ENCODE results near the gene TMEM263. TPM values are rescaled to one million over a fixed set of nuclear protein-coding genes. Genes with fewer than 3 reads are reported as not detected.

The TMEM263 gene
- total and polyA plus RNA-seq, 2 of the 8 experiments (the other 6 are each of a cell fraction or from before 2014, with no cell fraction given), result 2.9 to 12.3 TPM

GRCh38 chr12:106962286-106962685 is 6.6 kb downstream of the TMEM263 start:
- Histone ChIP-seq H2BK12ac (ENCODE audit: low read depth, low read length) (no peak overlapping the region), H3K79me1 (ENCODE audit: low read depth, low read length) (no peaks in the 10 kb centered on the region; the same call in 1 of the 2 replicates), H4K20me1 (replicated peaks in 1 of 2; ENCODE audit: control insufficient read depth in 1 of 2, insufficient read depth in 2 of 2, low read length in 2 of 2) (no peaks in the 10 kb centered on the region)
- no peak for TF ChIP-seq GTF2F1 (IDR thresholded peaks at IDR 0.05; ENCODE audit: borderline replicate concordance, low read depth, low read length)
- no peak for TF ChIP-seq YY1 (IDR thresholded peaks at IDR 0.05; ENCODE audit: low read depth, low read length)
- no peak for TF ChIP-seq EZH2 (IDR thresholded peaks at IDR 0.05; ENCODE audit: low read depth, low read length, severe bottlenecking)
- TF ChIP-seq NANOG (IDR thresholded peaks at IDR 0.05; ENCODE audit: insufficient read depth, low read depth, low read length, poor library complexity, severe bottlenecking), result no peak
- TF ChIP-seq TAF1 (IDR thresholded peaks at IDR 0.05; ENCODE audit: low read depth, low read length), result no peak
- TF ChIP-seq TCF12 (IDR thresholded peaks at IDR 0.05; ENCODE audit: low read depth, low read length), result no peak
- no peak for TF ChIP-seq CREB1 (IDR thresholded peaks at IDR 0.05)
- no peak for TF ChIP-seq MAX (IDR thresholded peaks at IDR 0.05)
- no peak for TF ChIP-seq RXRA (IDR thresholded peaks at IDR 0.05; ENCODE audit: insufficient read depth, low read depth, low read length)
- TF ChIP-seq HDAC2 (IDR thresholded peaks at IDR 0.05; ENCODE audit: borderline replicate concordance in 1 of 2, low read depth in 2 of 2, low read length in 2 of 2), result no peak
- TF ChIP-seq MAFK (IDR thresholded peaks at IDR 0.05; ENCODE audit: low read depth, low read length), result no peak
- no peak for TF ChIP-seq KDM4A (IDR thresholded peaks at IDR 0.05; ENCODE audit: low read depth, low read length, severe bottlenecking)
- no peak for TF ChIP-seq SP2 (IDR thresholded peaks at IDR 0.05; ENCODE audit: low read length)
- no peak for TF ChIP-seq SRF (IDR thresholded peaks at IDR 0.05; ENCODE audit: low read depth, low read length)

More at GRCh38 chr12:106962286-106962685, 6.6 kb downstream of the TMEM263 start:
- no peak overlapping the region for H3K23ac ChIP-seq (ENCODE audit: insufficient read length)
- H3K23me2 ChIP-seq (ENCODE audit: low read depth, low read length), result no peaks in the 10 kb centered on the region
- no peak overlapping the region for H3K4me2 ChIP-seq (ENCODE audit: insufficient read depth in 1 of 2, low read depth in 2 of 2, low read length in 2 of 2)
- H3K4me3 ChIP-seq (ENCODE audit: extremely low read depth in 1 of 4, insufficient read depth in 2 of 4, low read depth in 3 of 4, low read length in 4 of 4), result no peak overlapping the region
- H3K36me3 ChIP-seq (ENCODE audit: control insufficient read depth in 2 of 4, insufficient read depth in 4 of 4, low read length in 3 of 4), result no peaks in the 10 kb centered on the region
- H2BK20ac ChIP-seq (ENCODE audit: low read length), result no peak overlapping the region
- no peak overlapping the region for H3K14ac ChIP-seq (ENCODE audit: insufficient read length)
- H3K27ac ChIP-seq (ENCODE audit: low read depth, low read length), result no peak overlapping the region
- H3K9me3 ChIP-seq (ENCODE audit: insufficient read depth in 2 of 2, low read depth in 1 of 2, low read length in 1 of 2), result no peaks in the 10 kb centered on the region
- H4K5ac ChIP-seq (ENCODE audit: insufficient read length, low read depth, low read length), result no peak overlapping the region
- no peak overlapping the region for H3K18ac ChIP-seq (ENCODE audit: extremely low read depth, low read length)
- no peak for FAIRE-seq
- no peaks in the 10 kb centered on the region for H3K4me1 ChIP-seq (replicated peaks in 1 of 4; ENCODE audit: control insufficient read depth in 3 of 4, insufficient read depth in 4 of 4, low read length in 3 of 4)
- no peak overlapping the region for H2AK5ac ChIP-seq (ENCODE audit: low read depth, low read length)
- 94% methylated on average over 3 of the region's 3 CpGs; no CpG with 5 or more reads in 1 of the 2 experiments for WGBS, 2 experiments (ENCODE audit: extremely low coverage in 1 of 2, insufficient coverage in 1 of 2, insufficient read length in 1 of 2, insufficient replicate concordance in 2 of 2, low coverage in 1 of 2, low lambda C conversion rate in 2 of 2, missing lambda C conversion rate in 1 of 2)
- POLR2A ChIA-PET (ENCODE audit: partially characterized antibody), result no interaction called here
- no peak for DNase-seq (ENCODE audit: low read depth in 1 of 2, low spot score in 2 of 2)
- no peak overlapping the region for H4K91ac ChIP-seq (replicated peaks; ENCODE audit: insufficient read length, low read length)
- H3K4ac ChIP-seq (replicated peaks; ENCODE audit: insufficient read length, low read depth, low read length), result no peak overlapping the region
- no peak overlapping the region for H2AFZ ChIP-seq (ENCODE audit: low read length)
- no peak overlapping the region for H3K9ac ChIP-seq (replicated peaks in 1 of 4; ENCODE audit: extremely low read depth in 1 of 4, low read depth in 3 of 4, low read length in 3 of 4)
- H4K8ac ChIP-seq (ENCODE audit: extremely low read depth, insufficient read depth, low read length), result no peak overlapping the region
- no peak overlapping the region for H2BK15ac ChIP-seq (ENCODE audit: low read length)
- no peak overlapping the region for H3K56ac ChIP-seq (replicated peaks; ENCODE audit: insufficient read length, low read depth, low read length)
- CTCF ChIA-PET (ENCODE audit: partially characterized antibody), result no interaction called here
- no peak overlapping the region for H2BK120ac ChIP-seq (replicated peaks; ENCODE audit: low read depth, low read length)
- H3K27me3 ChIP-seq (replicated peaks in 1 of 4; ENCODE audit: control insufficient read depth in 3 of 4, extremely low read depth in 1 of 4, insufficient read depth in 3 of 4, low read length in 3 of 4), result no peaks in the 10 kb centered on the region
- peaks cover 0 to 13% of the 10 kb centered on the region in 2 experiments; a peak in 2 of 4 replicates for H3K79me2 ChIP-seq (ENCODE audit: control insufficient read depth in 1 of 2, insufficient read depth in 2 of 2, low read length in 2 of 2)
- no peak overlapping the region for H2BK5ac ChIP-seq (ENCODE audit: low read depth, low read length)

All from H1 (cell line).